LNCAP (cell line): ENCODE results near the gene ABCA1.

Experiments
- TF ChIP-seq, protein P1 (sequence below): fragments of 450-650 bp; IDR thresholded peaks from 2 replicates; pipeline ENCODE4 v1.5.1; 2017; ENCODE audit warnings: mild to moderate bottlenecking

Gene ABCA1

DNA sequence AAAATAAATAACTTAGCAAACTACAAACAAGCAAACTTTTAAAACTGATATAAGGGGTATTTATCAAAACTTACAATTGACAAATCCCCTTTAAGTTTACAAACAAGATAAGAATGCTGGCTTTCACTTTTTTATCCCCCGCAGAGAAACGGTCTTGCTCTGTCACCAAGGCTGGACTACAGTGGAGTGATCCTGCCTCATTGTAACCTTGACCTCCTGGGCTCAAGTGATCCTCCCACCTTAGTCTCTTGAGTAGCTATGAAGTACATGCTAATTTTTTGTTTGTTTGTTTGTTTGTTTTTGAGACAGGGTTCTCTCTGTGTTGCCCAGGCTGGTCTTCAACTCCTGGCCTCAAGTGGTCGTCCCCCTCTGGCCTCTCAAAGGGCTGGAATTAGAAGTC, 189.5 kb downstream of the ABCA1 start:
- TF ChIP-seq, protein P1, sequence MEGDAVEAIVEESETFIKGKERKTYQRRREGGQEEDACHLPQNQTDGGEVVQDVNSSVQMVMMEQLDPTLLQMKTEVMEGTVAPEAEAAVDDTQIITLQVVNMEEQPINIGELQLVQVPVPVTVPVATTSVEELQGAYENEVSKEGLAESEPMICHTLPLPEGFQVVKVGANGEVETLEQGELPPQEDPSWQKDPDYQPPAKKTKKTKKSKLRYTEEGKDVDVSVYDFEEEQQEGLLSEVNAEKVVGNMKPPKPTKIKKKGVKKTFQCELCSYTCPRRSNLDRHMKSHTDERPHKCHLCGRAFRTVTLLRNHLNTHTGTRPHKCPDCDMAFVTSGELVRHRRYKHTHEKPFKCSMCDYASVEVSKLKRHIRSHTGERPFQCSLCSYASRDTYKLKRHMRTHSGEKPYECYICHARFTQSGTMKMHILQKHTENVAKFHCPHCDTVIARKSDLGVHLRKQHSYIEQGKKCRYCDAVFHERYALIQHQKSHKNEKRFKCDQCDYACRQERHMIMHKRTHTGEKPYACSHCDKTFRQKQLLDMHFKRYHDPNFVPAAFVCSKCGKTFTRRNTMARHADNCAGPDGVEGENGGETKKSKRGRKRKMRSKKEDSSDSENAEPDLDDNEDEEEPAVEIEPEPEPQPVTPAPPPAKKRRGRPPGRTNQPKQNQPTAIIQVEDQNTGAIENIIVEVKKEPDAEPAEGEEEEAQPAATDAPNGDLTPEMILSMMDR: no peak
